ENCODE measurements around the gene SPEM3.

SPEM3 gene

GRCh38 chr17:7448461-7448860 lies 19.8 kb downstream of the SPEM3 start:
- TF ChIP-seq CTCF (IDR thresholded peaks at IDR 0.05; ENCODE audit: borderline replicate concordance, insufficient read depth, low read depth, low read length), result no peak
- H3K4me3 ChIP-seq (ENCODE audit: low read depth, low read length), result no peak overlapping the region

- no peak overlapping the region for H3K4me3 ChIP-seq (ENCODE audit: low read depth, low read length)
- TF ChIP-seq CTCF (IDR thresholded peaks at IDR 0.05; ENCODE audit: borderline replicate concordance, insufficient read depth, low read depth, low read length), result no peak
Measured at GRCh38 chr17:7459961-7460545, 31.4 kb downstream of the SPEM3 start.

GRCh38 chr17:7460850-7461660 lies 32.4 kb downstream of the SPEM3 start:
- no peak for TF ChIP-seq CTCF (IDR thresholded peaks at IDR 0.05; ENCODE audit: borderline replicate concordance, insufficient read depth, low read depth, low read length)

GRCh38 chr17:7462474-7463371 lies 34.1 kb downstream of the SPEM3 start:
- TF ChIP-seq CTCF (IDR thresholded peaks at IDR 0.05; ENCODE audit: borderline replicate concordance, insufficient read depth, low read depth, low read length), result no peak
- no peak overlapping the region for H3K4me3 ChIP-seq (ENCODE audit: low read depth, low read length)

More at GRCh38 chr17:7460850-7461660, 32.4 kb downstream of the SPEM3 start:
- no peak overlapping the region for H3K4me3 ChIP-seq (ENCODE audit: low read depth, low read length)

GRCh38 chr17:7463372-7463846 lies 34.8 kb downstream of the SPEM3 start:
- TF ChIP-seq CTCF (IDR thresholded peaks at IDR 0.05; ENCODE audit: borderline replicate concordance, insufficient read depth, low read depth, low read length), result no peak
- H3K4me3 ChIP-seq (ENCODE audit: low read depth, low read length), result no peak overlapping the region

- H3K4me3 ChIP-seq (ENCODE audit: low read depth, low read length), result no peak overlapping the region
- TF ChIP-seq CTCF (IDR thresholded peaks at IDR 0.05; ENCODE audit: borderline replicate concordance, insufficient read depth, low read depth, low read length), result no peak
Measured at GRCh38 chr17:7464081-7464480, 35.4 kb downstream of the SPEM3 start.
